Stomach (tissue), 9 donors: ENCODE measurements around the gene PROX2. TPM values are rescaled to one million over a fixed set of nuclear protein-coding genes. Genes with fewer than 3 reads are reported as not detected.

ENCODE experiments used
- DNase-seq, 2 donors: peaks; one replicate each; pipeline versions ENCODE4 v3.0.0 to v3.0.0-alpha.2; 2013 to 2019
- H3K27ac ChIP-seq, 5 donors: fragments of 200-600 bp in 4 of 5; sonication (generic) in 4 of 5; one replicate each; pipeline ENCODE4 v1.5.1; 2013 to 2019; ENCODE audit warnings: mild to moderate bottlenecking in 1 of 5, moderate library complexity in 1 of 5
- H3K27me3 ChIP-seq, 3 donors: fragments of 200-600 bp; sonication (generic); one replicate each; pipeline ENCODE4 v1.5.1; 2017 to 2019; ENCODE audit warnings: mixed run types in 1 of 3
- H3K36me3 ChIP-seq, 4 donors: fragments of 200-600 bp; sonication (generic); 1 replicate in 3 of 4; 2 replicates in 1 of 4; pipeline ENCODE4 v1.5.1; 2016 to 2019
- H3K4me1 ChIP-seq, 4 donors: fragments of 200-600 bp; sonication (generic); one replicate each; pipeline ENCODE4 v1.5.1; 2016 to 2019
- H3K4me3 ChIP-seq, 4 donors: fragments of 200-600 bp; sonication (generic) in 3 of 4; one replicate each; pipeline ENCODE4 v1.5.1; 2016 to 2019; ENCODE audit warnings: mild to moderate bottlenecking in 1 of 4
- H3K9me3 ChIP-seq, 4 donors: fragments of 200-600 bp; sonication (generic); one replicate each; pipeline ENCODE4 v1.5.1; 2016 to 2019
- EP300 ChIP-seq: sonication (generic); formaldehyde crosslinking; IDR thresholded peaks from one replicate; pipeline ENCODE4 v1.6.1; 2017; ENCODE audit warnings: antibody characterized with exemption
- POLR2A ChIP-seq, 4 donors: fragments of 450-650 bp; IDR thresholded peaks; one replicate each; pipeline ENCODE4 v1.6.1; 2016; ENCODE audit warnings: antibody characterized with exemption in 4 of 4, control low read depth in 2 of 4, mild to moderate bottlenecking in 1 of 4, moderate library complexity in 1 of 4
- POLR2AphosphoS5 ChIP-seq, 3 donors: sonication (generic); formaldehyde crosslinking; IDR thresholded peaks; one replicate each; pipeline ENCODE4 v1.6.1; 2016; ENCODE audit warnings: antibody characterized with exemption in 3 of 3
- WGBS, 5 donors: extraction: QIAGEN DNeasy Blood & Tissue Kit in 3 of 5; methylation state at CpG; one replicate each; pipeline versions ENCODE4 v1.1.5 to v1.1.7; 2013 to 2018; 5-methylcytosine and 5-hydroxymethylcytosine counted together
- intact Hi-C: fragments of 100-400 bp; cut with DNase I; formaldehyde crosslinking; loops from one replicate; pipeline ENCODE4 v1.15.1; 2023; ENCODE audit warnings: low total_unique reads
- polyA plus RNA-seq, 3 donors: library from polyadenylated mRNA; stranded (reverse); fragments of 200-250 nt; gene quantifications; one replicate each; pipeline ENCODE4 v1.2.3, GENCODE V29; 2013
- total RNA-seq, 5 donors: library from RNA; depleted of rRNA; stranded (reverse); fragments of >200 nt; gene quantifications; one replicate each; pipeline versions ENCODE4 v1.1.0 to v1.2.3, GENCODE V29; 2014 to 2016
- TF ChIP-seq, protein P1 (sequence below), 7 experiments: fragments of 450-650 bp in 4 of 7; fragments of 200-600 bp in 3 of 7; sonication (generic) in 3 of 7; IDR thresholded peaks; one replicate each; pipeline ENCODE4 v1.5.1; 2016 to 2019; ENCODE audit warnings: antibody characterized with exemption in 7 of 7, control low read depth in 2 of 7, mild to moderate bottlenecking in 1 of 7
- donor health status: healthy with polysubstance abuse.
- donor health status: Bipolar disorder and iron deficiency.
- donor health status: healthy.

PROX2 gene
- total and polyA plus RNA-seq, 8 donors, result not detected

DNA sequence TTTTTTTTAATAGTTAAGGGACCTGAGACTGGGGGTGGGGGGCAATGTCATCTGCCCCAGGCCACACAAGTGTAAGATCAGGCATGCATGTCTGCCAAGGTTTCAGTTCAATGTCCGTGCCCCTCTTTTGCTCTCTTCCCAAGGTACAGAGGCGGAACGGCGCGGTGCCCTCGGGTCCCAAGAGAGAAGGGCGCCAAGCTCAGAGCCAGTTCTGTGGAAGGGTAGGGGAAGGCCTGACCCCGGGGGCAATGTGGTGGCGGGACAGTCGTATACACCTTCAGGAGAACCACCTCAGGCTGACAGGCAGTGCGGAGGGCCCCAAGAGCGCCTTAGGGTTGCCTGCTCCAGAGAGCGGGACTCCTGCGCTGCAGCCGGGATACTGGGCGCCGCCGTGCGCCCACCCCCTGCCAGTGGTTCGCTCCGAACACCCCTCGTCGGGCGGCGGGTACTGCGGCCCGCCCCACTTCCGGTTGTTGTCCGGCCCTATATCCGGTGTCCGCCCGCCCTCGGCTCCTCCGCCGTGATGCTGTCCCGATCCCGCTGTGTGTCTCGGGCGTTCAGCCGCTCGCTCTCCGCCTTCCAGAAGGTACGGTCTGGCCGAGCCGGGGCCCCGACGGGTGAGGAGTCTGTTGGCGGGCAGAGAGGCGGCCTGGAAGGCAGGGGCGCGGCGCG, 5.6 kb upstream of the PROX2 start, which contains the start of gene DLST:
Gene DLST (plus strand): TSS at position 486 of the 672 bp plus-strand sequence. CDS start 38 bp downstream, at position 524.
- peak; percentile 87 to 96 for DNase-seq
- H3K9me3 ChIP-seq, result no peaks in the 10 kb centered on the region
- H3K27ac ChIP-seq, result peak within 1 kb of the TSS; percentile 93 to 99 (median 97)
- H3K4me1 ChIP-seq, result peaks cover 24 to 67% (median 58%) of the 10 kb centered on the region in 4 donors
- intact Hi-C loops, result no loop called here
- H3K36me3 ChIP-seq, result peaks cover 0 to 14% (median 11%) of the 10 kb centered on the region in 4 donors
- TF ChIP-seq EP300, result no peak
- peak in 1 of 4 donors; percentile 53 for TF ChIP-seq POLR2A (IDR thresholded peaks at IDR 0.05)
- TF ChIP-seq POLR2AphosphoS5 (IDR thresholded peaks at IDR 0.05), result peak; percentile 76 to 96 (median 89)
- TF ChIP-seq, protein P1, sequence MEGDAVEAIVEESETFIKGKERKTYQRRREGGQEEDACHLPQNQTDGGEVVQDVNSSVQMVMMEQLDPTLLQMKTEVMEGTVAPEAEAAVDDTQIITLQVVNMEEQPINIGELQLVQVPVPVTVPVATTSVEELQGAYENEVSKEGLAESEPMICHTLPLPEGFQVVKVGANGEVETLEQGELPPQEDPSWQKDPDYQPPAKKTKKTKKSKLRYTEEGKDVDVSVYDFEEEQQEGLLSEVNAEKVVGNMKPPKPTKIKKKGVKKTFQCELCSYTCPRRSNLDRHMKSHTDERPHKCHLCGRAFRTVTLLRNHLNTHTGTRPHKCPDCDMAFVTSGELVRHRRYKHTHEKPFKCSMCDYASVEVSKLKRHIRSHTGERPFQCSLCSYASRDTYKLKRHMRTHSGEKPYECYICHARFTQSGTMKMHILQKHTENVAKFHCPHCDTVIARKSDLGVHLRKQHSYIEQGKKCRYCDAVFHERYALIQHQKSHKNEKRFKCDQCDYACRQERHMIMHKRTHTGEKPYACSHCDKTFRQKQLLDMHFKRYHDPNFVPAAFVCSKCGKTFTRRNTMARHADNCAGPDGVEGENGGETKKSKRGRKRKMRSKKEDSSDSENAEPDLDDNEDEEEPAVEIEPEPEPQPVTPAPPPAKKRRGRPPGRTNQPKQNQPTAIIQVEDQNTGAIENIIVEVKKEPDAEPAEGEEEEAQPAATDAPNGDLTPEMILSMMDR (IDR thresholded peaks at IDR 0.05), result no peak
- no peaks in the 10 kb centered on the region for H3K27me3 ChIP-seq
- peak within 1 kb of the TSS; percentile 88 to 100 (median 98) for H3K4me3 ChIP-seq
- 0 to 1% (median 0%) methylated on average over 7 to 53 of the region's 53 CpGs for WGBS, 5 donors

DNA sequence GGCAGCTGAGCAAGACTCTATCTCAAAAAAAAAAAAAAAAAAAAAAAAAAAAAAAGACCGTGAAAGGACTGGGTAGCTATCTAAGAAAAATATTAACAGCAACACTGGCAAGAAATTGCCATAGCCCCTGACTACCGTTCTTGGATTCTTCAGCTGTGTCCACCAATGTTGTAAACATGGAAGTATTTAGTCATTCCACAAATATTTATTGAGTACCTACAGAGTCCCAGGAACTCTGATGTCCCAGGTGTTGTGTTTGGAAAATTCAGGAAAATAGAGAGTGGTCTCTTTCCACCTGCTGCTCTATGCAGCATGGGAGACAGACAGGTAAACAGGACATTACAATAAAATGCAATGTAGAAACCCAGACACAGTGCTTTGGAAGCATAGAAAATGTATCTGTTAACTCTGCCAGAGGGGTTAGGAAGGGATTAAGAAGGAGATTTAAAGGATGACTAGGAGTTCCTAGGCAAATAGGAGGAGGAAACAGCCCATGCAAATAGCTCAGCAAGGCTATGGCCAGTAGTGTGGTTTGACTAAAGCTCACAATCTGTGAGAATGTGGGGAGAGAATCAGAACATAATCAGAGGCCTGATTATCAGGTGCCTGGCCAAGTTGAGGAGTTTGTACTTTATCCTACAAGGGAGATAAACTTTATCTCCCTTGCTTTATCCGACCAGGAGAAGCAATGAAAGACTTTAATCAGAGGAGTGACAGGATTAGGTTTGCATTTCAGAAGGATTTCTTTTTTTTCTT, 3.7 kb upstream of the PROX2 start:
- peak in 1 of 2 donors; percentile 32 for DNase-seq
- intact Hi-C loops, result no loop called here
- Histone ChIP-seq H3K4me1 (peaks cover 19 to 57% (median 42%) of the 10 kb centered on the region in 4 donors), H3K27ac (peak overlapping the region in 3 of 5 donors; percentile 22 to 60 (median 25)), H3K9me3 (no peaks in the 10 kb centered on the region), H3K4me3 (no peak overlapping the region), H3K27me3 (no peaks in the 10 kb centered on the region), H3K36me3 (no peaks in the 10 kb centered on the region)
- TF ChIP-seq EP300 (no peak), POLR2A (IDR thresholded peaks at IDR 0.05) (no peak), POLR2AphosphoS5 (IDR thresholded peaks at IDR 0.05) (peak in 1 of 3 donors; percentile 47)
- TF ChIP-seq, protein P1 (IDR thresholded peaks at IDR 0.05), result no peak
- WGBS, 5 donors, result 17 to 53% (median 29%) methylated on average over 3 of the region's 3 CpGs

DNA sequence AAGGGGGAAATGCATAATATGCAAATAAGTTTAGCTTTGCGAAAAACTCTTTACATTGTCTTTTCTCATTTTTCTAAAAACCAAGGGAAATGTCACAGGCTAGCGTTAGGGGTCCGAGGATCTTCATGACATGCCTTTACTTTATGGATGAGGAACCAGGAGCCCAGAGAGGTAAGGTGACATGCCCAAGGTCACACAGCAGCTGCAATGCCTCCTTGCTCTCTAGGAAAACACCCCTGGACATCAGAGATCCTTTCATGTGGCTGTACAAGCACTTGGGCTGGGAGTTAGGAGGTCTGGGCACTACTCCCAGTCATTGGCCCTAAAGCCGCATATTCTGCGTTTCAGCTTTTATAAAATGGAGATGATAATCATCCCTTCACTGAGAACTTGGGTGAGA, 741 bp downstream of the PROX2 start:
- TF ChIP-seq, protein P1 (IDR thresholded peaks at IDR 0.05), result no peak
- no peak for TF ChIP-seq EP300
- no peak for TF ChIP-seq POLR2AphosphoS5 (IDR thresholded peaks at IDR 0.05)
- no peak for TF ChIP-seq POLR2A (IDR thresholded peaks at IDR 0.05)
- Histone ChIP-seq H3K9me3 (no peaks in the 10 kb centered on the region), H3K4me3 (no peak overlapping the region), H3K36me3 (no peaks in the 10 kb centered on the region), H3K27me3 (no peaks in the 10 kb centered on the region), H3K27ac (no peak overlapping the region), H3K4me1 (peaks cover 0 to 24% (median 9%) of the 10 kb centered on the region in 4 donors)
- WGBS, 5 donors, result 90 to 96% (median 94%) methylated on average over 5 of the region's 5 CpGs
- intact Hi-C loops, result no loop called here
- no peak for DNase-seq

DNA sequence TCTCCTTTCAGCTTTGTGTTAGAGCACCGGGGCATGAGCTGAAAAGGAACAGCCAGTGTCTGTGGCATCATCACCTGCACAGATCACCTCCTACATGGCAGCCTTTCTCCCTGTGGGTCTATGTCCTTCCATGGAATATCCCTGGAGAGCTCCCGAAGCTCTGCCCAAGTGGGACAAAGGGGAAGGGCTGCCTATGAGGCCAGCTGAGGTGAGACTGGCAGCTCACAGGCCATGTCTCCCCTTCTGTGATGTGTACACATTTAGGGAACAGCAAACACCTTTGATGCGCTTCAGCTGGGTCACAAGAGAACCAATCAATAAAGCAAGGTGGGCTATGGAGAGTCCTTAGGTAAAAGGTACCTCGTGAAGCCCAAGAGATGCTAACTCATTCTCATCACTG, 4.1 kb downstream of the PROX2 start:
- intact Hi-C loops, result no loop called here
- H3K4me3 ChIP-seq, result no peak overlapping the region
- no peaks in the 10 kb centered on the region for H3K27me3 ChIP-seq
- no peak overlapping the region for H3K27ac ChIP-seq
- no peak for DNase-seq
- H3K4me1 ChIP-seq, result peaks cover 0 to 13% (median 0%) of the 10 kb centered on the region in 4 donors
- no peaks in the 10 kb centered on the region for H3K9me3 ChIP-seq
- 66 to 79% (median 71%) methylated on average over 4 of the region's 4 CpGs for WGBS, 5 donors
- no peaks in the 10 kb centered on the region for H3K36me3 ChIP-seq
- TF ChIP-seq EP300 (no peak), POLR2AphosphoS5 (IDR thresholded peaks at IDR 0.05) (no peak), POLR2A (IDR thresholded peaks at IDR 0.05) (no peak)
- TF ChIP-seq, protein P1 (IDR thresholded peaks at IDR 0.05), result no peak
